ENCODE data around the gene LHFPL2.

LHFPL2 gene

GRCh38 chr5:78577071-78577807, 71.3 kb downstream of the LHFPL2 start:
- H3K9me3 ChIP-seq (ENCODE audit: insufficient read depth, low read length): no peaks in the 10 kb centered on the region
- DNase-seq (ENCODE audit: low read depth, low spot score): no peak
- H3K36me3 ChIP-seq (ENCODE audit: insufficient read depth, insufficient read length, low read length): no peaks in the 10 kb centered on the region
- H3K27me3 ChIP-seq (ENCODE audit: insufficient read depth, insufficient read length): no peaks in the 10 kb centered on the region
- no peak overlapping the region for H3K9ac ChIP-seq (ENCODE audit: insufficient read length, low read depth)
- TF ChIP-seq ZNF274 (IDR thresholded peaks at IDR 0.05; ENCODE audit: low read depth, low read length) (no peak), SUZ12 (IDR thresholded peaks at IDR 0.05; ENCODE audit: extremely low read depth, insufficient read depth, insufficient read length) (no peak), YY1 (IDR thresholded peaks at IDR 0.05; ENCODE audit: insufficient read depth, insufficient read length) (no peak)
- no peak overlapping the region for H3K4me3 ChIP-seq (ENCODE audit: insufficient read length, low read depth)
- H3K4me1 ChIP-seq (ENCODE audit: insufficient read depth, insufficient read length): no peaks in the 10 kb centered on the region

DNA sequence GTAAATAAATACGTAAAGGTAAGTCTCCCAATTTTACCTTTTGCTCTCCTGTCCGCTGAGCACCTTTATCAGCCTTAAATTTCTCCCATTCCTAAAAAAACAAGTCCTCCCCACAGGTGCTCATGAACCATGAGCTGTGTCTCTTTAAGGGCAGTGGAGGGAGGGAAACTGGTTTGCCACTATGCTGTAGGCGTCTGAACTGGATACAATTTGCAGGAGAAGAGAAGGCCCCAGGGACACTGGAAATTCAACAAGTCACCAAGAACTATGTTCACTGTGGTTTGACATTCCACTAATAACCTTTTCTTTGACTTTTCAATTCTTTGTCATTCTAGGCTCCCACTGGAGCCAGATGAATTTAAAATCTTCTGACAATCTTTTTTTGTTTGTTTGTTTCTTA, 72.2 kb downstream of the LHFPL2 start:
- Histone ChIP-seq H3K36me3 (ENCODE audit: insufficient read depth, insufficient read length, low read length) (no peaks in the 10 kb centered on the region), H3K4me1 (ENCODE audit: insufficient read depth, insufficient read length) (no peaks in the 10 kb centered on the region), H3K27me3 (ENCODE audit: insufficient read depth, insufficient read length) (no peaks in the 10 kb centered on the region), H3K4me3 (ENCODE audit: insufficient read length, low read depth) (no peak overlapping the region), H3K9ac (ENCODE audit: insufficient read length, low read depth) (no peak overlapping the region), H3K9me3 (ENCODE audit: insufficient read depth, low read length) (no peaks in the 10 kb centered on the region)
- no peak for TF ChIP-seq YY1 (IDR thresholded peaks at IDR 0.05; ENCODE audit: insufficient read depth, insufficient read length)
- no peak for TF ChIP-seq ZNF274 (IDR thresholded peaks at IDR 0.05; ENCODE audit: low read depth, low read length)
- no peak for TF ChIP-seq SUZ12 (IDR thresholded peaks at IDR 0.05; ENCODE audit: extremely low read depth, insufficient read depth, insufficient read length)
- DNase-seq (ENCODE audit: low read depth, low spot score): no peak

DNA sequence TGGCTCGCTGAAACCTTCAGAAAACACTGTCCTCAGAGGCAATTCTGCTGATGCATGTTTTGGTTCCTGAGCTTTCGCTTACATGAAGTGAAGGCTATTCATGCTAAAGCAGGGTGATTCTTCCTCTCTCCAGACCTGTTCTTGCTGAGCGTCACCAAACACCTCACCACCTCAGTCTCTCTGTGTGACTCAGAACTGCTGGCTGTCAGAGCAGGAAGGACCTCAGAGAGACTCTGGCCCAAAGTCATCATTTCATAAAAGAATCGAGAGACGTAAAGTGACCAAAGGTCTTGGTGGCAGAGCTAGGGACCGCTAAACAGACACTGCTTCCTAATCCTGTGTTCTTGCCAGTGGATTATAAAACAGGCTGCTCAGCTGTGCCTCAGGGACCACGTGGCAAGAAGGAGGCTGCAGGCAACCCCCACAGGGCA, 73.8 kb downstream of the LHFPL2 start:
- no peak for TF ChIP-seq ZNF274 (IDR thresholded peaks at IDR 0.05; ENCODE audit: low read depth, low read length)
- no peak for TF ChIP-seq SUZ12 (IDR thresholded peaks at IDR 0.05; ENCODE audit: extremely low read depth, insufficient read depth, insufficient read length)
- TF ChIP-seq YY1 (IDR thresholded peaks at IDR 0.05; ENCODE audit: insufficient read depth, insufficient read length): no peak
- no peaks in the 10 kb centered on the region for H3K27me3 ChIP-seq (ENCODE audit: insufficient read depth, insufficient read length)
- H3K4me1 ChIP-seq (ENCODE audit: insufficient read depth, insufficient read length): no peaks in the 10 kb centered on the region
- no peak overlapping the region for H3K4me3 ChIP-seq (ENCODE audit: insufficient read length, low read depth)
- H3K9ac ChIP-seq (ENCODE audit: insufficient read length, low read depth): no peak overlapping the region
- no peak for DNase-seq (ENCODE audit: low read depth, low spot score)
- H3K9me3 ChIP-seq (ENCODE audit: insufficient read depth, low read length): no peaks in the 10 kb centered on the region
- no peaks in the 10 kb centered on the region for H3K36me3 ChIP-seq (ENCODE audit: insufficient read depth, insufficient read length, low read length)

DNA sequence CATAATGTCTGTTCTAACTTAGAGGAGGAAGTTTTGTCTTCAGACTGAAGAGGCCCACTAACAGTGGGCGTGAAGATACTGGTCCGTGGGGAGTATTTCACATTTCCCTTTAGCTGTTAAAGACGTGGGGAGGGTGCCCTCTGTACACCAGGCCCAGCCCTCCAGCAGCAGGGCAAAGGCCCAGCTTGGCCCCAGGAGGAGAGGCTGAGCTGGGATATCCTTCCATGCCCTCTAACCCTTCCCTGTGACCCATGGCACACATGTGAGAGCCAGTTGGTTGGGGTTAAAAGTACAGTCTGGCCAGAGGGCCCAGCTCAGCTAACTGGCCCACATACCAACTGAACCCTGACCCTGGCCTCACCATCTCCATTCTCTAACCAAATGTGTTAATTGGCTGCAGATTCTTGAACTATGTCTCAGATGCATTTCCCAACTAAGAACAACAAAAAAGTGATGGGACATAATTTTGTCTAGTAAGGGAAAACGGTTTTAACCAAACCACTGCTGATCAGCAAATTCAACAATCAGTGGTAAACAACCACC, 74.4 kb downstream of the LHFPL2 start:
- H3K9ac ChIP-seq (ENCODE audit: insufficient read length, low read depth): no peak overlapping the region
- H3K4me3 ChIP-seq (ENCODE audit: insufficient read length, low read depth): no peak overlapping the region

GRCh38 chr5:78573318-78573717, 75.3 kb downstream of the LHFPL2 start:
- TF ChIP-seq ZNF274 (IDR thresholded peaks at IDR 0.05; ENCODE audit: low read depth, low read length): no peak
- no peak for TF ChIP-seq YY1 (IDR thresholded peaks at IDR 0.05; ENCODE audit: insufficient read depth, insufficient read length)
- TF ChIP-seq SUZ12 (IDR thresholded peaks at IDR 0.05; ENCODE audit: extremely low read depth, insufficient read depth, insufficient read length): no peak
- no peaks in the 10 kb centered on the region for H3K27me3 ChIP-seq (ENCODE audit: insufficient read depth, insufficient read length)
- no peak for DNase-seq (ENCODE audit: low read depth, low spot score)

More for the DNA sequence above, 74.4 kb downstream of the LHFPL2 start:
- TF ChIP-seq YY1 (IDR thresholded peaks at IDR 0.05; ENCODE audit: insufficient read depth, insufficient read length) (no peak), SUZ12 (IDR thresholded peaks at IDR 0.05; ENCODE audit: extremely low read depth, insufficient read depth, insufficient read length) (no peak), ZNF274 (IDR thresholded peaks at IDR 0.05; ENCODE audit: low read depth, low read length) (no peak)
- Histone ChIP-seq H3K27me3 (ENCODE audit: insufficient read depth, insufficient read length) (no peaks in the 10 kb centered on the region), H3K36me3 (ENCODE audit: insufficient read depth, insufficient read length, low read length) (no peaks in the 10 kb centered on the region), H3K9me3 (ENCODE audit: insufficient read depth, low read length) (no peaks in the 10 kb centered on the region), H3K4me1 (ENCODE audit: insufficient read depth, insufficient read length) (no peaks in the 10 kb centered on the region)
- no peak for DNase-seq (ENCODE audit: low read depth, low spot score)

GRCh38 chr5:78570646-78571045, 77.9 kb downstream of the LHFPL2 start:
- Histone ChIP-seq H3K4me3 (ENCODE audit: insufficient read length, low read depth) (no peak overlapping the region), H3K36me3 (ENCODE audit: insufficient read depth, insufficient read length, low read length) (no peaks in the 10 kb centered on the region), H3K27me3 (ENCODE audit: insufficient read depth, insufficient read length) (no peaks in the 10 kb centered on the region), H3K4me1 (ENCODE audit: insufficient read depth, insufficient read length) (no peaks in the 10 kb centered on the region), H3K9ac (ENCODE audit: insufficient read length, low read depth) (no peak overlapping the region), H3K9me3 (ENCODE audit: insufficient read depth, low read length) (no peaks in the 10 kb centered on the region)
- DNase-seq (ENCODE audit: low read depth, low spot score): no peak
- TF ChIP-seq SUZ12 (IDR thresholded peaks at IDR 0.05; ENCODE audit: extremely low read depth, insufficient read depth, insufficient read length) (no peak), YY1 (IDR thresholded peaks at IDR 0.05; ENCODE audit: insufficient read depth, insufficient read length) (no peak)

More at GRCh38 chr5:78573318-78573717, 75.3 kb downstream of the LHFPL2 start:
- H3K4me3 ChIP-seq (ENCODE audit: insufficient read length, low read depth): no peak overlapping the region
- no peaks in the 10 kb centered on the region for H3K36me3 ChIP-seq (ENCODE audit: insufficient read depth, insufficient read length, low read length)
- H3K9me3 ChIP-seq (ENCODE audit: insufficient read depth, low read length): no peaks in the 10 kb centered on the region
- no peak overlapping the region for H3K9ac ChIP-seq (ENCODE audit: insufficient read length, low read depth)
- no peaks in the 10 kb centered on the region for H3K4me1 ChIP-seq (ENCODE audit: insufficient read depth, insufficient read length)

DNA sequence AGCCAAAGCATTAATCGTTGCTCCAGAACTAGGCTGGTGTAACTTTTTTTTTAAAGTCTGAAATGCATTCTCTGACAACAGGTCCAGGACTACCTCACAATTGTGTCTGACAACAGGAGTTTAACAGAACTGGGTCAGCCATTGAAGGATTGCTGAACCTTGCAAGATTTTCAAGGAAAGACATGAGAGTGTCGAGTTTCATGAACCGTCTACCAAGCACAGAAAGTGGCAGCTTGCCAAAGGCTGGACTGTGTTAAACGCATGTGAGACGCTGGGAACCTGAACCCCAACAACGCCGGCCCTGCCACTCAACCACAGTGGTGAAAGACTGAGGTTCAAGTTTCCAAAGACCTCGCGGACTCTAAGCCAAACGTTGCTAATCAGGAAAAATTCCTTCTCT, 79.1 kb downstream of the LHFPL2 start:
- TF ChIP-seq YY1 (IDR thresholded peaks at IDR 0.05; ENCODE audit: insufficient read depth, insufficient read length): no peak
- TF ChIP-seq ZNF274 (IDR thresholded peaks at IDR 0.05; ENCODE audit: low read depth, low read length): no peak
- TF ChIP-seq SUZ12 (IDR thresholded peaks at IDR 0.05; ENCODE audit: extremely low read depth, insufficient read depth, insufficient read length): no peak
- no peak for DNase-seq (ENCODE audit: low read depth, low spot score)
- Histone ChIP-seq H3K4me1 (ENCODE audit: insufficient read depth, insufficient read length) (no peaks in the 10 kb centered on the region), H3K27me3 (ENCODE audit: insufficient read depth, insufficient read length) (no peaks in the 10 kb centered on the region), H3K9ac (ENCODE audit: insufficient read length, low read depth) (no peak overlapping the region), H3K9me3 (ENCODE audit: insufficient read depth, low read length) (no peaks in the 10 kb centered on the region), H3K4me3 (ENCODE audit: insufficient read length, low read depth) (no peak overlapping the region), H3K36me3 (ENCODE audit: insufficient read depth, insufficient read length, low read length) (no peaks in the 10 kb centered on the region)
